HepG2 (cell line): Measurements from ENCODE around the gene KCNE2. TPM values are rescaled to one million over a fixed set of nuclear protein-coding genes. Genes with fewer than 3 reads are reported as not detected.

ENCODE experiments used
- ATAC-seq: fragments of 200-7000 bp; cut with Tn5 transposase; 3 replicates; pipeline ENCODE4 v1.9.1; 2020; ENCODE audit warnings: mild to moderate bottlenecking, moderate library complexity
- BruUV-seq: library from RNA; stranded (reverse); fragments of 400-500 nt; replicated peaks from 2 replicates; lab custom pipeline; 2021; lab: Mats Ljungman, UMichigan
- CTCF ChIA-PET: fragments of 300-600 bp; formaldehyde crosslinking; extraction: SDS; loops from one replicate; lab custom pipeline; 2021; ENCODE audit warnings: low total read pairs, inconsistent platforms, low intra/inter-chr PET ratio; lab: Yijun Ruan, JAX
- POLR2A ChIA-PET: fragments of 350-600 bp; sonication (Branson Sonifier 250); formaldehyde crosslinking; loops from one replicate; lab custom pipeline; 2020; ENCODE audit warnings: antibody characterized with exemption, inconsistent platforms; lab: Yijun Ruan, JAX
- DNase-seq: peaks from one replicate; pipeline ENCODE4 v3.0.0-alpha.2; 2015; ENCODE audit warnings: low spot score
- FAIRE-seq: peaks from 3 replicates; lab custom pipeline; 2011; peaks lifted over from hg19 to GRCh38; lab: Jason Lieb, UNC
- H2AFZ ChIP-seq: one replicate; pipeline ENCODE4 v1.6.1; 2011; ENCODE audit warnings: low read length, inconsistent platforms
- H3K27ac ChIP-seq: fragments of 300-600 bp; 3 replicates; pipeline ENCODE4 v1.8.0; 2011; ENCODE audit warnings: mixed run types, mild to moderate bottlenecking, mixed read lengths, low read length, inconsistent platforms; ENCODE audit not compliant: insufficient read depth; ENCODE audit errors: extremely low read length
- H3K27me3 ChIP-seq, 2 experiments: fragments of 200-600 bp in 1 of 2; 2 replicates in 1 of 2; 3 replicates in 1 of 2; pipeline versions ENCODE4 v1.6.0 to v1.8.0; 2011; ENCODE audit warnings: low read length in 2 of 2, mild to moderate bottlenecking in 2 of 2, moderate library complexity in 2 of 2, inconsistent platforms in 1 of 2; ENCODE audit not compliant: insufficient read depth in 2 of 2, control insufficient read depth in 1 of 2
- H3K36me3 ChIP-seq, 2 experiments: fragments of 200-600 bp in 1 of 2; replicated peaks in 1 of 2; 2 replicates in 1 of 2; 3 replicates in 1 of 2; pipeline versions ENCODE4 v1.5.1 to v1.8.0; 2011; ENCODE audit warnings: low read length in 2 of 2, inconsistent platforms in 1 of 2; ENCODE audit not compliant: insufficient read depth in 2 of 2, control insufficient read depth in 1 of 2
- H3K4me1 ChIP-seq: 2 replicates; pipeline ENCODE4 v1.5.1; 2012; ENCODE audit warnings: low read length, inconsistent platforms; ENCODE audit not compliant: insufficient read depth
- H3K4me2 ChIP-seq: 2 replicates; pipeline ENCODE4 v1.6.0; 2011; ENCODE audit warnings: low read depth, low read length, inconsistent platforms
- H3K4me3 ChIP-seq, 3 experiments: fragments of 200-600 bp in 1 of 3; sonication (generic), shearing (Covaris generic) in 1 of 3; replicated peaks in 1 of 3; 2 replicates each; pipeline ENCODE4 v1.5.1; 2011 to 2016; ENCODE audit warnings: low read length in 3 of 3, inconsistent platforms in 2 of 3, low read depth in 2 of 3, mild to moderate bottlenecking in 2 of 3, control low read depth in 1 of 3, mixed read lengths in 1 of 3; ENCODE audit not compliant: insufficient read depth in 1 of 3
- H3K79me2 ChIP-seq: one replicate; pipeline ENCODE4 v1.6.1; 2011; ENCODE audit warnings: low read length, inconsistent platforms; ENCODE audit not compliant: insufficient read depth
- H3K9ac ChIP-seq: 2 replicates; pipeline ENCODE4 v1.6.0; 2011; ENCODE audit warnings: mild to moderate bottlenecking, low read depth, low read length, inconsistent platforms; ENCODE audit not compliant: insufficient read depth
- H3K9me3 ChIP-seq: 2 replicates; pipeline ENCODE4 v1.5.1; 2012; ENCODE audit warnings: mild to moderate bottlenecking, low read length
- H4K20me1 ChIP-seq: 2 replicates; pipeline ENCODE4 v1.6.0; 2011; ENCODE audit warnings: inconsistent platforms, mild to moderate bottlenecking, low read length, moderate library complexity; ENCODE audit not compliant: insufficient read depth
- DPF2 ChIP-seq: sonication (generic); formaldehyde crosslinking; IDR thresholded peaks from 2 replicates; pipeline ENCODE4 v1.4.0; 2020; ENCODE audit warnings: mild to moderate bottlenecking, low read depth, missing genetic modification reagents, borderline replicate concordance
- IRF9 ChIP-seq: sonication (generic); formaldehyde crosslinking; IDR thresholded peaks from 2 replicates; pipeline ENCODE4 v1.8.0; 2022; ENCODE audit warnings: missing genetic modification reagents, mild to moderate bottlenecking, borderline replicate concordance
- KDM2A ChIP-seq: sonication (generic); formaldehyde crosslinking; IDR thresholded peaks from 2 replicates; pipeline ENCODE4 v1.4.0; 2020; ENCODE audit warnings: low read depth, missing genetic modification reagents, borderline replicate concordance
- MIER2 ChIP-seq: IDR thresholded peaks from 2 replicates; pipeline ENCODE4 v1.6.1; 2016; ENCODE audit warnings: missing biosample characterization, missing genetic modification reagents
- NCOR1 ChIP-seq: fragments of 200-600 bp; sonication (generic); IDR thresholded peaks from 2 replicates; pipeline ENCODE4 v1.7.0; 2017; ENCODE audit warnings: antibody characterized with exemption, low read length, borderline replicate concordance
- NFE2L1 ChIP-seq: sonication (generic); formaldehyde crosslinking; IDR thresholded peaks from 2 replicates; pipeline ENCODE4 v1.4.0; 2020; ENCODE audit warnings: missing genetic modification reagents, mild to moderate bottlenecking, borderline replicate concordance
- RFXANK ChIP-seq: IDR thresholded peaks from 2 replicates; pipeline ENCODE4 v1.6.1; 2016
- SP4 ChIP-seq: sonication (generic); formaldehyde crosslinking; IDR thresholded peaks from 2 replicates; pipeline ENCODE4 v1.8.1; 2023; ENCODE audit warnings: mild to moderate bottlenecking, missing genetic modification reagents
- SRY ChIP-seq: sonication (generic); formaldehyde crosslinking; IDR thresholded peaks from 2 replicates; pipeline ENCODE4 v1.8.0; 2022; ENCODE audit warnings: mild to moderate bottlenecking, missing genetic modification reagents
- ZBTB37 ChIP-seq: sonication (generic); formaldehyde crosslinking; IDR thresholded peaks from 2 replicates; pipeline ENCODE4 v1.4.0; 2020; ENCODE audit warnings: mild to moderate bottlenecking, missing genetic modification reagents
- ZNF407 ChIP-seq: sonication (generic); formaldehyde crosslinking; IDR thresholded peaks from one replicate; pipeline ENCODE4 v1.5.1; 2020; ENCODE audit warnings: mild to moderate bottlenecking, missing genetic modification reagents; ENCODE audit errors: not compliant biosample characterization
- ZNF782 ChIP-seq: sonication (generic); formaldehyde crosslinking; IDR thresholded peaks from 2 replicates; pipeline ENCODE4 v1.4.0; 2020; ENCODE audit warnings: missing genetic modification reagents, mild to moderate bottlenecking, borderline replicate concordance
- WGBS: methylation state at CpG from one replicate; pipeline ENCODE4 v1.1.6; 2017; ENCODE audit warnings: low lambda C conversion rate; 5-methylcytosine and 5-hydroxymethylcytosine counted together
- in situ Hi-C: cut with HindIII; loops from 2 replicates; pipeline ENCODE4 v1.10.0; 2017; ENCODE audit warnings: low pct_unique_long_range_greater_than_20kb; ENCODE audit not compliant: extremely low pct_ligation_motif_present
- intact Hi-C: fragments of 100-400 bp; cut with micrococcal nuclease; formaldehyde crosslinking; loops from one replicate; pipeline ENCODE4 v1.10.0; 2022; ENCODE audit not compliant: unreplicated experiment
- polyA plus RNA-seq, 8 experiments: library from polyadenylated mRNA; depleted of rRNA in 3 of 8; stranded (reverse) in 7 of 8; unstranded in 1 of 8; fragments of >200 nt; fragmentation: Illumina TruSeq in 4 of 8; extraction: Trizol in 4 of 8; gene quantifications; 2 replicates each; pipeline versions ENCODE4 v1.2.1 to v1.2.3, GENCODE V29; 2011 to 2016; ENCODE audit warnings: low read depth in 4 of 8, missing spikeins in 1 of 8, mixed read lengths in 1 of 8; ENCODE audit not compliant: insufficient read depth in 1 of 8
- total RNA-seq, 5 experiments: library from RNA; depleted of rRNA; stranded (reverse); fragments of >200 nt; fragmentation: Illumina TruSeq; extraction: Trizol; gene quantifications; 2 replicates each; pipeline ENCODE4 v1.2.3, GENCODE V29; 2016; ENCODE audit warnings: low read depth in 1 of 5

Gene KCNE2
- total and polyA plus RNA-seq, 2 of the 13 experiments (the other 11 are each of a cell fraction or from before 2014, with no cell fraction given): not detected

GRCh38 chr21:34343347-34343746 is 20.5 kb upstream of the KCNE2 start:
- H3K9me3 ChIP-seq: no peaks in the 10 kb centered on the region
- no peak overlapping the region for H3K4me3 ChIP-seq
- ChIA-PET POLR2A (no interaction called here), CTCF (no interaction called here)
- no peak overlapping the region for H3K27ac ChIP-seq
- H2AFZ ChIP-seq: no peak overlapping the region
- ATAC-seq (no peak), DNase-seq (no peak), FAIRE-seq (no peak)
- intact Hi-C loops: no loop called here
- WGBS: 22% methylated on average over 3 of the region's 7 CpGs
- peaks cover 13% of the 10 kb centered on the region for H3K4me1 ChIP-seq
- BruUV-seq: no TSS peak
- TF ChIP-seq RFXANK: no peak
- no peak for TF ChIP-seq SP4 (CRISPR knock-in tag)
- TF ChIP-seq ZBTB37 (CRISPR knock-in tag): no peak
- no peak for TF ChIP-seq NCOR1
- TF ChIP-seq IRF9 (CRISPR knock-in tag): no peak
- TF ChIP-seq SRY: no peak
- no peak for TF ChIP-seq MIER2 (CRISPR knock-in tag)
- no peak for TF ChIP-seq ZNF407
- no peak for TF ChIP-seq DPF2
- TF ChIP-seq NFE2L1 (CRISPR knock-in tag): no peak
- no peak for TF ChIP-seq KDM2A (CRISPR knock-in tag)
- no peak for TF ChIP-seq ZNF782
- in situ Hi-C loops: no loop called here
- H3K79me2 ChIP-seq: no peaks in the 10 kb centered on the region
- H3K27me3 ChIP-seq: peaks cover 4 to 59% of the 10 kb centered on the region in 2 experiments; a peak in 3 of 5 replicates
- H3K36me3 ChIP-seq: no peaks in the 10 kb centered on the region
- no peaks in the 10 kb centered on the region for H4K20me1 ChIP-seq
- H3K9ac ChIP-seq: no peak overlapping the region
- no peak overlapping the region for H3K4me2 ChIP-seq
